ENCODE data around the gene HS1BP3.

HS1BP3 gene

GRCh38 chr2:20612925-20613916 lies 37.7 kb downstream of the HS1BP3 start:
- no peak for ATAC-seq (replicated peaks)
- Mint-ChIP-seq H3K9me3 (no peaks in the 10 kb centered on the region), H3K27me3 (no peaks in the 10 kb centered on the region), H3K4me1 (peaks cover 2 to 10% of the 10 kb centered on the region in 2 donors), H3K4me3 (no peak overlapping the region), H3K27ac (no peak overlapping the region), H3K36me3 (peaks cover 9 to 20% of the 10 kb centered on the region in 2 donors)
- DNase-seq, result no peak

GRCh38 chr2:20611844-20612356 lies 39.0 kb downstream of the HS1BP3 start:
- DNase-seq, result no peak
- Mint-ChIP-seq H3K36me3 (peaks cover 9 to 17% of the 10 kb centered on the region in 2 donors), H3K4me3 (no peak overlapping the region), H3K27me3 (no peaks in the 10 kb centered on the region), H3K27ac (no peak overlapping the region), H3K4me1 (peaks cover 2 to 10% of the 10 kb centered on the region in 2 donors), H3K9me3 (peaks cover 0 to 3% of the 10 kb centered on the region in 2 donors)
- ATAC-seq (replicated peaks), result no peak

GRCh38 chr2:20611077-20611843 lies 39.6 kb downstream of the HS1BP3 start:
- Mint-ChIP-seq H3K4me3 (no peak overlapping the region), H3K9me3 (peaks cover 0 to 3% of the 10 kb centered on the region in 2 donors), H3K4me1 (peaks cover 2 to 10% of the 10 kb centered on the region in 2 donors), H3K36me3 (peaks cover 9 to 14% of the 10 kb centered on the region in 2 donors), H3K27me3 (no peaks in the 10 kb centered on the region), H3K27ac (no peak overlapping the region)
- ATAC-seq (replicated peaks), result no peak
- DNase-seq, result no peak

GRCh38 chr2:20609995-20610357 lies 40.9 kb downstream of the HS1BP3 start:
- ATAC-seq (replicated peaks) (no peak), DNase-seq (no peak)
- peaks cover 2 to 10% of the 10 kb centered on the region in 2 donors for H3K4me1 Mint-ChIP-seq
- H3K27me3 Mint-ChIP-seq, result no peaks in the 10 kb centered on the region
- H3K36me3 Mint-ChIP-seq, result peaks cover 9 to 14% of the 10 kb centered on the region in 2 donors
- H3K27ac Mint-ChIP-seq, result no peak overlapping the region
- H3K4me3 Mint-ChIP-seq, result no peak overlapping the region
- H3K9me3 Mint-ChIP-seq, result peaks cover 0 to 3% of the 10 kb centered on the region in 2 donors

- peaks cover 2 to 6% of the 10 kb centered on the region in 2 donors for H3K4me1 Mint-ChIP-seq
- peaks cover 9 to 14% of the 10 kb centered on the region in 2 donors for H3K36me3 Mint-ChIP-seq
- DNase-seq (no peak), ATAC-seq (replicated peaks) (no peak)
- no peak overlapping the region for H3K4me3 Mint-ChIP-seq
- no peak overlapping the region for H3K27ac Mint-ChIP-seq
- H3K9me3 Mint-ChIP-seq, result peaks cover 0 to 3% of the 10 kb centered on the region in 2 donors
- no peaks in the 10 kb centered on the region for H3K27me3 Mint-ChIP-seq
Measured at GRCh38 chr2:20609349-20609994, 41.4 kb downstream of the HS1BP3 start.

- no peaks in the 10 kb centered on the region for H3K4me1 Mint-ChIP-seq
Measured at GRCh38 chr2:20608666-20609348, 42.1 kb downstream of the HS1BP3 start.

GRCh38 chr2:20607446-20607845 lies 43.5 kb downstream of the HS1BP3 start:
- ATAC-seq (replicated peaks), result no peak
- Mint-ChIP-seq H3K36me3 (peaks cover 9 to 12% of the 10 kb centered on the region in 2 donors), H3K27ac (no peak overlapping the region)

More at GRCh38 chr2:20608666-20609348, 42.1 kb downstream of the HS1BP3 start:
- Mint-ChIP-seq H3K4me3 (no peak overlapping the region), H3K9me3 (peaks cover 0 to 3% of the 10 kb centered on the region in 2 donors), H3K27ac (no peak overlapping the region), H3K27me3 (no peaks in the 10 kb centered on the region), H3K36me3 (peaks cover 9 to 14% of the 10 kb centered on the region in 2 donors)
- ATAC-seq (replicated peaks), result no peak
- DNase-seq, result no peak

GRCh38 chr2:20606198-20606597 lies 44.7 kb downstream of the HS1BP3 start:
- H3K36me3 Mint-ChIP-seq, result peaks cover 9 to 12% of the 10 kb centered on the region in 2 donors
- no peak overlapping the region for H3K4me3 Mint-ChIP-seq
- H3K9me3 Mint-ChIP-seq, result peaks cover 0 to 6% of the 10 kb centered on the region in 2 donors
- H3K27me3 Mint-ChIP-seq, result no peaks in the 10 kb centered on the region
- no peak overlapping the region for H3K27ac Mint-ChIP-seq
- ATAC-seq (replicated peaks) (no peak), DNase-seq (no peak)
- H3K4me1 Mint-ChIP-seq, result no peaks in the 10 kb centered on the region

More at GRCh38 chr2:20607446-20607845, 43.5 kb downstream of the HS1BP3 start:
- Mint-ChIP-seq H3K4me3 (no peak overlapping the region), H3K4me1 (no peaks in the 10 kb centered on the region), H3K27me3 (no peaks in the 10 kb centered on the region), H3K9me3 (peaks cover 0 to 3% of the 10 kb centered on the region in 2 donors)
- DNase-seq, result no peak

GRCh38 chr2:20604951-20605381 lies 45.9 kb downstream of the HS1BP3 start:
- peaks cover 0 to 6% of the 10 kb centered on the region in 2 donors for H3K9me3 Mint-ChIP-seq
- H3K27ac Mint-ChIP-seq, result no peak overlapping the region
- DNase-seq (no peak), ATAC-seq (replicated peaks) (no peak)
- H3K4me1 Mint-ChIP-seq, result no peaks in the 10 kb centered on the region
- no peaks in the 10 kb centered on the region for H3K27me3 Mint-ChIP-seq
- no peak overlapping the region for H3K4me3 Mint-ChIP-seq
- H3K36me3 Mint-ChIP-seq, result peaks cover 7 to 12% of the 10 kb centered on the region in 2 donors

GRCh38 chr2:20604401-20604911 lies 46.4 kb downstream of the HS1BP3 start:
- H3K9me3 Mint-ChIP-seq, result peaks cover 0 to 6% of the 10 kb centered on the region in 2 donors
- no peak for DNase-seq
- no peaks in the 10 kb centered on the region for H3K4me1 Mint-ChIP-seq
- no peak overlapping the region for H3K4me3 Mint-ChIP-seq
- H3K36me3 Mint-ChIP-seq, result peaks cover 7 to 12% of the 10 kb centered on the region in 2 donors
- H3K27ac Mint-ChIP-seq, result no peak overlapping the region
- ATAC-seq (replicated peaks), result no peak
- no peaks in the 10 kb centered on the region for H3K27me3 Mint-ChIP-seq

- Mint-ChIP-seq H3K9me3 (peaks cover 0 to 6% of the 10 kb centered on the region in 2 donors), H3K4me3 (no peak overlapping the region), H3K4me1 (no peaks in the 10 kb centered on the region), H3K27ac (no peak overlapping the region), H3K27me3 (no peaks in the 10 kb centered on the region), H3K36me3 (peaks cover 4 to 6% of the 10 kb centered on the region in 2 donors)
- no peak for DNase-seq
- ATAC-seq (replicated peaks), result no peak
Measured at GRCh38 chr2:20603791-20604190, 47.1 kb downstream of the HS1BP3 start.

GRCh38 chr2:20602803-20603202 lies 48.1 kb downstream of the HS1BP3 start:
- no peaks in the 10 kb centered on the region for H3K27me3 Mint-ChIP-seq
- peaks cover 0 to 3% of the 10 kb centered on the region in 2 donors for H3K4me1 Mint-ChIP-seq
- peaks cover 0 to under 1% of the 10 kb centered on the region in 2 donors for H3K36me3 Mint-ChIP-seq
- no peak overlapping the region for H3K4me3 Mint-ChIP-seq
- no peak for DNase-seq
- H3K9me3 Mint-ChIP-seq, result peaks cover 0 to 5% of the 10 kb centered on the region in 2 donors
- no peak overlapping the region for H3K27ac Mint-ChIP-seq
- no peak for ATAC-seq (replicated peaks)

GRCh38 chr2:20600756-20601325 lies 50.1 kb downstream of the HS1BP3 start:
- peaks cover 16 to 19% of the 10 kb centered on the region in 2 donors for H3K4me1 Mint-ChIP-seq
- H3K27ac Mint-ChIP-seq, result no peak overlapping the region
- DNase-seq, result no peak
- no peaks in the 10 kb centered on the region for H3K36me3 Mint-ChIP-seq
- no peak overlapping the region for H3K4me3 Mint-ChIP-seq
- ATAC-seq (replicated peaks), result no peak
- no peaks in the 10 kb centered on the region for H3K27me3 Mint-ChIP-seq
- peaks cover 0 to 3% of the 10 kb centered on the region in 2 donors for H3K9me3 Mint-ChIP-seq

Measured in stimulated activated naive B cell treated with anti-CD40 and anti-IgM and Interleukin-4, amounts not matched to agents 10 μg/mL and 1 μg/mL and 100 μg/mL, for 72 hours (primary cell).